ENCODE results near the gene KLHL24. TPM values are rescaled to one million over a fixed set of nuclear protein-coding genes. Genes with fewer than 3 reads are reported as not detected.
"Not testable (repeated sequence)": the region's sequence is repeated elsewhere in the genome, so short reads cannot be mapped to it uniquely, and the experiment has no call there.

KLHL24 gene
- total and polyA plus RNA-seq, 4 donors, result 26.2 to 162 (median 51.0) TPM

GRCh38 chr3:183645254-183645653, 9.8 kb downstream of the KLHL24 start:
- H3K27me3 ChIP-seq (ENCODE audit: control insufficient read depth, insufficient read depth, low read length), result no peaks in the 10 kb centered on the region
- H3K27ac ChIP-seq (ENCODE audit: low read depth, low read length), result no peak overlapping the region
- H3K9me3 ChIP-seq (ENCODE audit: control insufficient read depth, insufficient read depth, low read length), result no peaks in the 10 kb centered on the region
- H3K4me1 ChIP-seq (ENCODE audit: control insufficient read depth, insufficient read depth, low read length), result no peaks in the 10 kb centered on the region
- no peaks in the 10 kb centered on the region for H3K36me3 ChIP-seq (ENCODE audit: control insufficient read depth, insufficient read depth, low read length)
- no CpG with 5 or more reads among the region's 2 CpGs for WGBS (ENCODE audit: insufficient coverage)
- DNase-seq (ENCODE audit: low read depth in 4 of 6, low spot score in 6 of 6), result no peak
- no peak overlapping the region for H3K4me3 ChIP-seq (ENCODE audit: low read depth, low read length)

- WGBS (ENCODE audit: insufficient coverage), result 100% methylated on average over 2 of the region's 4 CpGs
- peaks cover 4% of the 10 kb centered on the region for H3K36me3 ChIP-seq (ENCODE audit: control insufficient read depth, insufficient read depth, low read length)
These were observed 15.1 kb downstream of the KLHL24 start for GRCh38 chr3:183650554-183650953.

GRCh38 chr3:183653209-183654064, 18.0 kb downstream of the KLHL24 start:
- Histone ChIP-seq H3K36me3 (ENCODE audit: control insufficient read depth, insufficient read depth, low read length) (peaks cover 6% of the 10 kb centered on the region), H3K4me3 (ENCODE audit: low read depth, low read length) (no peak overlapping the region), H3K4me1 (ENCODE audit: control insufficient read depth, insufficient read depth, low read length) (no peaks in the 10 kb centered on the region), H3K27ac (ENCODE audit: low read depth, low read length) (no peak overlapping the region), H3K27me3 (ENCODE audit: control insufficient read depth, insufficient read depth, low read length) (no peaks in the 10 kb centered on the region), H3K9me3 (ENCODE audit: control insufficient read depth, insufficient read depth, low read length) (peaks cover 18% of the 10 kb centered on the region)
- 84% methylated on average over 3 of the region's 6 CpGs for WGBS (ENCODE audit: insufficient coverage)
- peak in 1 of 6 donors; percentile 31 for DNase-seq (ENCODE audit: low read depth in 4 of 6, low spot score in 6 of 6)

More at GRCh38 chr3:183650554-183650953, 15.1 kb downstream of the KLHL24 start:
- no peak for DNase-seq (ENCODE audit: low read depth in 4 of 6, low spot score in 6 of 6)
- no peaks in the 10 kb centered on the region for H3K4me1 ChIP-seq (ENCODE audit: control insufficient read depth, insufficient read depth, low read length)
- no peak overlapping the region for H3K4me3 ChIP-seq (ENCODE audit: low read depth, low read length)
- H3K27me3 ChIP-seq (ENCODE audit: control insufficient read depth, insufficient read depth, low read length), result no peaks in the 10 kb centered on the region
- H3K27ac ChIP-seq (ENCODE audit: low read depth, low read length), result no peak overlapping the region
- H3K9me3 ChIP-seq (ENCODE audit: control insufficient read depth, insufficient read depth, low read length), result peaks cover 18% of the 10 kb centered on the region

GRCh38 chr3:183654727-183655126, 19.3 kb downstream of the KLHL24 start:
- WGBS (ENCODE audit: insufficient coverage), result no CpG with 5 or more reads among the region's 1 CpG
- peaks cover 12% of the 10 kb centered on the region for H3K36me3 ChIP-seq (ENCODE audit: control insufficient read depth, insufficient read depth, low read length)
- H3K9me3 ChIP-seq (ENCODE audit: control insufficient read depth, insufficient read depth, low read length), result peaks cover 18% of the 10 kb centered on the region

GRCh38 chr3:183662099-183662498, 26.7 kb downstream of the KLHL24 start:
- H3K9me3 ChIP-seq (ENCODE audit: control insufficient read depth, insufficient read depth, low read length), result no peaks in the 10 kb centered on the region
- H3K4me3 ChIP-seq (ENCODE audit: low read depth, low read length), result no peak overlapping the region
- peaks cover 28% of the 10 kb centered on the region for H3K36me3 ChIP-seq (ENCODE audit: control insufficient read depth, insufficient read depth, low read length)
- H3K27ac ChIP-seq (ENCODE audit: low read depth, low read length), result no peak overlapping the region
- WGBS (ENCODE audit: insufficient coverage), result no CpG with 5 or more reads among the region's 3 CpGs
- no peak for DNase-seq (ENCODE audit: low read depth in 4 of 6, low spot score in 6 of 6)
- H3K27me3 ChIP-seq (ENCODE audit: control insufficient read depth, insufficient read depth, low read length), result no peaks in the 10 kb centered on the region
- no peaks in the 10 kb centered on the region for H3K4me1 ChIP-seq (ENCODE audit: control insufficient read depth, insufficient read depth, low read length)

More at GRCh38 chr3:183654727-183655126, 19.3 kb downstream of the KLHL24 start:
- H3K27ac ChIP-seq (ENCODE audit: low read depth, low read length), result no peak overlapping the region
- H3K27me3 ChIP-seq (ENCODE audit: control insufficient read depth, insufficient read depth, low read length), result no peaks in the 10 kb centered on the region
- no peak overlapping the region for H3K4me3 ChIP-seq (ENCODE audit: low read depth, low read length)
- DNase-seq (ENCODE audit: low read depth in 4 of 6, low spot score in 6 of 6), result no peak
- H3K4me1 ChIP-seq (ENCODE audit: control insufficient read depth, insufficient read depth, low read length), result no peaks in the 10 kb centered on the region

GRCh38 chr3:183664913-183665381, 29.5 kb downstream of the KLHL24 start:
- peaks cover 30% of the 10 kb centered on the region for H3K36me3 ChIP-seq (ENCODE audit: control insufficient read depth, insufficient read depth, low read length)
- no peaks in the 10 kb centered on the region for H3K4me1 ChIP-seq (ENCODE audit: control insufficient read depth, insufficient read depth, low read length)
- H3K4me3 ChIP-seq (ENCODE audit: low read depth, low read length), result no peak overlapping the region
- no peaks in the 10 kb centered on the region for H3K27me3 ChIP-seq (ENCODE audit: control insufficient read depth, insufficient read depth, low read length)
- H3K9me3 ChIP-seq (ENCODE audit: control insufficient read depth, insufficient read depth, low read length), result no peaks in the 10 kb centered on the region
- no peak overlapping the region for H3K27ac ChIP-seq (ENCODE audit: low read depth, low read length)
- no CpG with 5 or more reads among the region's 3 CpGs for WGBS (ENCODE audit: insufficient coverage)
- DNase-seq (ENCODE audit: low read depth in 4 of 6, low spot score in 6 of 6), result peak in 2 of 6 donors; percentile 13 to 14

GRCh38 chr3:183680061-183680460, 44.6 kb downstream of the KLHL24 start:
- WGBS (ENCODE audit: insufficient coverage), result no CpG with 5 or more reads among the region's 3 CpGs
- no peaks in the 10 kb centered on the region for H3K4me1 ChIP-seq (ENCODE audit: control insufficient read depth, insufficient read depth, low read length)
- no peaks in the 10 kb centered on the region for H3K27me3 ChIP-seq (ENCODE audit: control insufficient read depth, insufficient read depth, low read length)
- no peak overlapping the region for H3K27ac ChIP-seq (ENCODE audit: low read depth, low read length)
- peaks cover 3% of the 10 kb centered on the region for H3K36me3 ChIP-seq (ENCODE audit: control insufficient read depth, insufficient read depth, low read length)
- no peak overlapping the region for H3K4me3 ChIP-seq (ENCODE audit: low read depth, low read length)
- H3K9me3 ChIP-seq (ENCODE audit: control insufficient read depth, insufficient read depth, low read length), result no peaks in the 10 kb centered on the region
- DNase-seq (ENCODE audit: low read depth in 4 of 6, low spot score in 6 of 6), result no peak

- no peak overlapping the region for H3K4me3 ChIP-seq (ENCODE audit: low read depth, low read length)
- no peak for DNase-seq (ENCODE audit: low read depth in 4 of 6, low spot score in 6 of 6)
- H3K9me3 ChIP-seq (ENCODE audit: control insufficient read depth, insufficient read depth, low read length), result no peaks in the 10 kb centered on the region
- no peaks in the 10 kb centered on the region for H3K36me3 ChIP-seq (ENCODE audit: control insufficient read depth, insufficient read depth, low read length)
- no CpG with 5 or more reads among the region's 6 CpGs for WGBS (ENCODE audit: insufficient coverage)
- no peak overlapping the region for H3K27ac ChIP-seq (ENCODE audit: low read depth, low read length)
- no peaks in the 10 kb centered on the region for H3K27me3 ChIP-seq (ENCODE audit: control insufficient read depth, insufficient read depth, low read length)
- H3K4me1 ChIP-seq (ENCODE audit: control insufficient read depth, insufficient read depth, low read length), result no peaks in the 10 kb centered on the region
These were observed 52.3 kb downstream of the KLHL24 start for GRCh38 chr3:183687705-183688104.

- Histone ChIP-seq H3K36me3 (ENCODE audit: control insufficient read depth, insufficient read depth, low read length) (no peaks in the 10 kb centered on the region), H3K4me3 (ENCODE audit: low read depth, low read length) (no peak overlapping the region), H3K4me1 (ENCODE audit: control insufficient read depth, insufficient read depth, low read length) (no peaks in the 10 kb centered on the region), H3K27ac (ENCODE audit: low read depth, low read length) (no peak overlapping the region), H3K27me3 (ENCODE audit: control insufficient read depth, insufficient read depth, low read length) (no peaks in the 10 kb centered on the region), H3K9me3 (ENCODE audit: control insufficient read depth, insufficient read depth, low read length) (no peaks in the 10 kb centered on the region)
- no CpG with 5 or more reads among the region's 3 CpGs for WGBS (ENCODE audit: insufficient coverage)
- DNase-seq (ENCODE audit: low read depth in 4 of 6, low spot score in 6 of 6), result no peak
These were observed 53.5 kb downstream of the KLHL24 start for GRCh38 chr3:183688874-183689273.

GRCh38 chr3:183689621-183690020, 54.2 kb downstream of the KLHL24 start:
- DNase-seq (ENCODE audit: low read depth in 4 of 6, low spot score in 6 of 6), result not testable (repeated sequence)
- 100% methylated on average over 5 of the region's 5 CpGs for WGBS (ENCODE audit: insufficient coverage)

More at GRCh38 chr3:183689621-183690020, 54.2 kb downstream of the KLHL24 start:
- not testable (repeated sequence) for H3K27ac ChIP-seq (ENCODE audit: low read depth, low read length); H3K27me3 ChIP-seq (ENCODE audit: control insufficient read depth, insufficient read depth, low read length); H3K4me1 ChIP-seq (ENCODE audit: control insufficient read depth, insufficient read depth, low read length); H3K36me3 ChIP-seq (ENCODE audit: control insufficient read depth, insufficient read depth, low read length); H3K4me3 ChIP-seq (ENCODE audit: low read depth, low read length); H3K9me3 ChIP-seq (ENCODE audit: control insufficient read depth, insufficient read depth, low read length)
